ENCODE results near the gene SIGLEC9.

SIGLEC9 gene

GRCh38 chr19:51124216-51124615 is 490 bp upstream of the SIGLEC9 start:
- Mint-ChIP-seq H3K27me3 (ENCODE audit: low read depth) (peaks cover 5% of the 10 kb centered on the region), H3K27ac (peak overlapping the region; percentile 82), H3K4me3 (peak overlapping the region; percentile 53), H3K36me3 (ENCODE audit: low read depth) (no peaks in the 10 kb centered on the region), H3K4me1 (ENCODE audit: low read depth) (peaks cover 42% of the 10 kb centered on the region), H3K9me3 (no peaks in the 10 kb centered on the region)

GRCh38 chr19:51125421-51126075 is 842 bp downstream of the SIGLEC9 start:
- Mint-ChIP-seq H3K27ac (no peak overlapping the region), H3K9me3 (no peaks in the 10 kb centered on the region), H3K36me3 (ENCODE audit: low read depth) (no peaks in the 10 kb centered on the region), H3K4me3 (no peak overlapping the region), H3K4me1 (ENCODE audit: low read depth) (peaks cover 42% of the 10 kb centered on the region), H3K27me3 (ENCODE audit: low read depth) (peaks cover under 1% of the 10 kb centered on the region)

GRCh38 chr19:51127032-51127431 is 2.3 kb downstream of the SIGLEC9 start:
- peaks cover 2% of the 10 kb centered on the region for H3K36me3 Mint-ChIP-seq (ENCODE audit: low read depth)
- H3K27ac Mint-ChIP-seq, result no peak overlapping the region
- no peak overlapping the region for H3K4me3 Mint-ChIP-seq
- peaks cover 5% of the 10 kb centered on the region for H3K27me3 Mint-ChIP-seq (ENCODE audit: low read depth)
- peaks cover 46% of the 10 kb centered on the region for H3K4me1 Mint-ChIP-seq (ENCODE audit: low read depth)
- no peaks in the 10 kb centered on the region for H3K9me3 Mint-ChIP-seq

GRCh38 chr19:51127755-51128154 is 3.0 kb downstream of the SIGLEC9 start:
- Mint-ChIP-seq H3K4me1 (ENCODE audit: low read depth) (peaks cover 46% of the 10 kb centered on the region), H3K36me3 (ENCODE audit: low read depth) (peaks cover 2% of the 10 kb centered on the region), H3K27ac (no peak overlapping the region), H3K9me3 (no peaks in the 10 kb centered on the region), H3K4me3 (no peak overlapping the region), H3K27me3 (ENCODE audit: low read depth) (peaks cover 5% of the 10 kb centered on the region)

GRCh38 chr19:51128227-51128626 is 3.5 kb downstream of the SIGLEC9 start:
- Mint-ChIP-seq H3K27ac (no peak overlapping the region), H3K4me1 (ENCODE audit: low read depth) (peaks cover 42% of the 10 kb centered on the region)

GRCh38 chr19:51129716-51130115 is 5.0 kb downstream of the SIGLEC9 start:
- peaks cover 5% of the 10 kb centered on the region for H3K27me3 Mint-ChIP-seq (ENCODE audit: low read depth)
- H3K27ac Mint-ChIP-seq, result no peak overlapping the region
- H3K36me3 Mint-ChIP-seq (ENCODE audit: low read depth), result peaks cover 2% of the 10 kb centered on the region
- no peaks in the 10 kb centered on the region for H3K9me3 Mint-ChIP-seq
- H3K4me1 Mint-ChIP-seq (ENCODE audit: low read depth), result peaks cover 29% of the 10 kb centered on the region
- H3K4me3 Mint-ChIP-seq, result no peak overlapping the region

More at GRCh38 chr19:51128227-51128626, 3.5 kb downstream of the SIGLEC9 start:
- H3K9me3 Mint-ChIP-seq, result no peaks in the 10 kb centered on the region
- peaks cover 2% of the 10 kb centered on the region for H3K36me3 Mint-ChIP-seq (ENCODE audit: low read depth)
- H3K27me3 Mint-ChIP-seq (ENCODE audit: low read depth), result peaks cover 5% of the 10 kb centered on the region
- no peak overlapping the region for H3K4me3 Mint-ChIP-seq

- Mint-ChIP-seq H3K9me3 (peaks cover 4% of the 10 kb centered on the region), H3K36me3 (ENCODE audit: low read depth) (peaks cover 2% of the 10 kb centered on the region), H3K4me3 (peak overlapping the region; percentile 59), H3K4me1 (ENCODE audit: low read depth) (peaks cover 25% of the 10 kb centered on the region), H3K27me3 (ENCODE audit: low read depth) (peaks cover 20% of the 10 kb centered on the region), H3K27ac (peak overlapping the region; percentile 73)
Measured at GRCh38 chr19:51131780-51132680, 7.3 kb downstream of the SIGLEC9 start.

- Mint-ChIP-seq H3K36me3 (ENCODE audit: low read depth) (peaks cover 2% of the 10 kb centered on the region), H3K4me1 (ENCODE audit: low read depth) (peaks cover 22% of the 10 kb centered on the region), H3K27me3 (ENCODE audit: low read depth) (peaks cover 27% of the 10 kb centered on the region), H3K27ac (no peak overlapping the region), H3K4me3 (no peak overlapping the region), H3K9me3 (peaks cover 4% of the 10 kb centered on the region)
Measured at GRCh38 chr19:51135004-51135403, 10.3 kb downstream of the SIGLEC9 start.

- no peak overlapping the region for H3K4me3 Mint-ChIP-seq
- H3K27me3 Mint-ChIP-seq (ENCODE audit: low read depth), result peaks cover 29% of the 10 kb centered on the region
Measured at GRCh38 chr19:51135986-51136762, 11.5 kb downstream of the SIGLEC9 start.

GRCh38 chr19:51136851-51137551 is 12.3 kb downstream of the SIGLEC9 start:
- H3K4me1 Mint-ChIP-seq (ENCODE audit: low read depth), result peaks cover 14% of the 10 kb centered on the region

More at GRCh38 chr19:51135986-51136762, 11.5 kb downstream of the SIGLEC9 start:
- Mint-ChIP-seq H3K9me3 (peaks cover 4% of the 10 kb centered on the region), H3K4me1 (ENCODE audit: low read depth) (peaks cover 17% of the 10 kb centered on the region), H3K36me3 (ENCODE audit: low read depth) (peaks cover 2% of the 10 kb centered on the region), H3K27ac (no peak overlapping the region)

GRCh38 chr19:51137792-51138425 is 13.2 kb downstream of the SIGLEC9 start:
- H3K4me3 Mint-ChIP-seq, result no peak overlapping the region
- peaks cover 29% of the 10 kb centered on the region for H3K27me3 Mint-ChIP-seq (ENCODE audit: low read depth)
- no peak overlapping the region for H3K27ac Mint-ChIP-seq
- peaks cover 4% of the 10 kb centered on the region for H3K9me3 Mint-ChIP-seq
- peaks cover 8% of the 10 kb centered on the region for H3K4me1 Mint-ChIP-seq (ENCODE audit: low read depth)
- H3K36me3 Mint-ChIP-seq (ENCODE audit: low read depth), result no peaks in the 10 kb centered on the region

More at GRCh38 chr19:51136851-51137551, 12.3 kb downstream of the SIGLEC9 start:
- peaks cover 29% of the 10 kb centered on the region for H3K27me3 Mint-ChIP-seq (ENCODE audit: low read depth)
- no peak overlapping the region for H3K27ac Mint-ChIP-seq
- no peak overlapping the region for H3K4me3 Mint-ChIP-seq
- H3K9me3 Mint-ChIP-seq, result peaks cover 4% of the 10 kb centered on the region
- no peaks in the 10 kb centered on the region for H3K36me3 Mint-ChIP-seq (ENCODE audit: low read depth)

- Mint-ChIP-seq H3K9me3 (peaks cover 4% of the 10 kb centered on the region), H3K4me1 (ENCODE audit: low read depth) (peaks cover 8% of the 10 kb centered on the region), H3K27ac (no peak overlapping the region), H3K4me3 (no peak overlapping the region), H3K36me3 (ENCODE audit: low read depth) (no peaks in the 10 kb centered on the region), H3K27me3 (ENCODE audit: low read depth) (peaks cover 29% of the 10 kb centered on the region)
Measured at GRCh38 chr19:51138549-51138979, 13.9 kb downstream of the SIGLEC9 start.

- peaks cover 4% of the 10 kb centered on the region for H3K9me3 Mint-ChIP-seq
- H3K4me3 Mint-ChIP-seq, result no peak overlapping the region
- peaks cover 29% of the 10 kb centered on the region for H3K27me3 Mint-ChIP-seq (ENCODE audit: low read depth)
Measured at GRCh38 chr19:51139299-51140014, 14.8 kb downstream of the SIGLEC9 start.

More at GRCh38 chr19:51139299-51140014, 14.8 kb downstream of the SIGLEC9 start:
- peaks cover 8% of the 10 kb centered on the region for H3K4me1 Mint-ChIP-seq (ENCODE audit: low read depth)
- H3K36me3 Mint-ChIP-seq (ENCODE audit: low read depth), result no peaks in the 10 kb centered on the region
- H3K27ac Mint-ChIP-seq, result no peak overlapping the region

All from T-helper 1 cell treated with Interleukin-12 subunit alpha and Interleukin-12 subunit beta and Interleukin-4 antibody, amounts not matched to agents 30 μg/mL and 1 μg/mL, for 36 hours (primary cell).